ENCODE measurements around the gene SH3RF1.
"Not testable (repeated sequence)": the region's sequence is repeated elsewhere in the genome, so short reads cannot be mapped to it uniquely, and the experiment has no call there.

SH3RF1 gene

DNA sequence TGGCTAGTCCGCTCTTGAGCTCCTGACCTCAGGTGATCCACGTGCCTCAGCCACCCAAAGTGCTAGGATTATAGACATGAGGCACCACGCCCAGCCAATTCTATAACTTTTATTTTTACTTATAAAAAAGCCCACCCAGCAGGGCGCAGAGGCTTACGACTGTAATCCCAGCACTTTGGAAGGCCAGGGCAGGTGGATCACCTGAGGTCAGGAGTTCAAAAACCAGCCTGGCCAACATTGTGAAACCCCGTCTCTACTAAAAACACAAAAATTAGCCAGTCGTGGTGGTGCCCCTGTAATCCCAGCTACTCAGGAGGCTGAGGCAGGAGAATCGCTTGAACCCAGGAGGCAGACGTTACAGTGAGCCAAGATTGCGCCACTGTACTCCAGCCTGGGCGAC lies 73.5 kb downstream of the SH3RF1 start:
- not testable (repeated sequence) for DNase-seq

DNA sequence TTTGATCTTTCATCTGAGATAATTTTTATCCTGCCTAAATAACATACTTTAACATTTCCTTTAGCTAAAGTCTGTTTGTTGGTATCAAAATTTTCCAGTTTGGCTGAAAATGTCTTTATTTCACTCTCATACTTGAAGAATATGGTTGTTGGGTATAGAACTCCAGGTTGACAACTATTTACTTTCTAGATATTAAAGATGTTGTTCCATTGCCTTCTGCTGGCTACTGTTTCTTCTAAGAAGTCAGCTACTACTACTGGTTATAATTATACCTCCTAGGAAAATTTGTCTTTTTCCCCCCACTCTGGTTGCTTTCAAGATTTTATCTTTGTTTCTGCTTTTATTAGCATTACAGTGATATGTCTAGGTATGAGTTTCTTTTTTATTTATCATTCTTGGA lies 75.7 kb downstream of the SH3RF1 start:
- no peak for DNase-seq

DNA sequence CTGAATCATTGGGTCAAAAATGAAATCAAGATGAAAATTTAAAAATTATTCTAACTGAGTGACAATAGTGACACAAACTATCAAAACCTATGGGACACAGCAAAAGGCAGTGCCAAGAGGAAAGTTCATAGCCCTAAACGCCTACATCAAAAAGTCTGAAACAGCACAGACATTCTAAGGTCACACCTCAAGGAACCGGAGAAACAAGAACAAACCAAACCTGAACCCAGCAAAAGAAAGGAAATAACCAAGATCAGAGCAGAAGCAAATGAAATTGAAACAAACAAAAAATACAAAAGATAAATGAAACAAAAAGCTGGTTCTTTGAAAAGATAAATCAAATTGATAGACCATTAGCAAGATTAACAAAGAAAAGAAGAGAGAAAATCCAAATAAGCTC lies 80.8 kb downstream of the SH3RF1 start:
- DNase-seq = not testable (repeated sequence)

DNA sequence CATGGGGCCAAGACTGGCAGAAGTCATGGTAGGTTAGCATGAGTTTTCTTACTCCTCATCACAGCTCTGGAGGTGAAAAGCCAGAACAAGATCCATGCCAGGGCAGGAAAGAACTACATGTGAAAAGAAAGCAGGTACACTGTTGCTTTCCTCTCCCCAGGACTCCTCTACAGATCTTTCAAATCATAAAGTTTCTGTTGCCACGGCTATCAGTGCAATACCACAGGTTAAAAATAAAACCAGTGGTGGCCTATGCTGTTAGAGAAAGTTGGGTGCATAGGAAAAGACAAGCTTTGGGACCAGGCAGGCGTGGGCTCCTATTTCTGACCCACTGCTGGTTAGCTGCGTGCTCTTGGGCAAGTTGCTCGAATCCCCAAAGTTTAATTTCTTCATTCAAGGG lies 81.4 kb downstream of the SH3RF1 start:
- no peak for DNase-seq

DNA sequence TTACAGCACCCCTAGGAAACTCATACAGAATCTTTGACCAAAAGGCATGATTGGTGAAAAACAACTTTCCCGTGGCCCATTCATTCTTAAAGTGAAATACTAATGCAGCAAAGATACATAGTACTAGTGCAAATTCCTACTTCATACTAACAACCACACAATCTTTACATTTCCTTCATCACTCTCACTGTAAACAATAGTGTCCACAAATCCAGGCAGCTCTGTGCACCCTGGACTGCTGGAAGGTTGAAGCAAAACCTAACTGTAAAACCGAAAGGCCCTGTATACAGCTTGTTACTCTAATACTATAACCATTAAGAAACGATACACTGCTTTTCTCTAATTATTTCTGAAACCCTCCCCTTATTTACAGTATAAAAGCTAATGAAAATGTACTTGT lies 82.6 kb downstream of the SH3RF1 start:
- DNase-seq = no peak

DNA sequence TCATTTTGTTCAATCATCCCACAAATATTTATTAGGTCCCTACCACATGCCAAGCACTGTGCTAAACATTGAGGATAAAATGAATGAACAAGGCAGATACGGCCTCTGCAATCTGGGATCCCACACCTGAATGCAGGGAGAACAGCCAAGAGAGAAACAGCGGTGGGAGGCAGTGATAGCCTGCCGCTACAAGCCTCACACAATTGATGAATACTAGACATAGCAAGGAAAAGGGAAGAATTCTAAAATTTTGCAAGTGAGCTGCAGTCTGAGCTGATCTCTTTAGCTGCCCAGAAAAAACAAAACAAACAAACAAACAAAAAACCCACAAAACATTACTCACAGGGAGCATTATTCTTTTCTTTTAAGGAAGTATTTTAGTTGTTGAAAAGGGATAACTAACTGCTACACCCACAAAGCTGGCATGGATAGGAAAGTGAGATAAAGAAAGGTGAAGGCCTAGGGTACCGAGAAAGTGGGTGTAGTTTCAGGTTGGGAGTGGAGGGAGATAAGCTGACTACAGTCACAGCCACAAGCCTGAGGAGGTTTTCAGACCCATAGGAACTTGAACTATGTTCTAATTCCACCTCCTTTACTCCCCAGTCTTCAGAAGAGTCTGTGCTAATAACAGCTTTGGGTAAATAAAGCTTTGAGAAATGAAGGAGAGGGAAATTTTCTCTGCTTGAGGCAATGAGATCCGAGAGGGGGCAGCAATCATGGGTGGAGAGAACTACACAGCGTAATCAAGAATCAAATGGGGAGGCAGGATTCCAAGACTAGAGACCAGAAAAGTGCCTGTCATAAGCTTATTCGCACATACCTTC lies 85.4 kb downstream of the SH3RF1 start:
- no peak for DNase-seq

DNA sequence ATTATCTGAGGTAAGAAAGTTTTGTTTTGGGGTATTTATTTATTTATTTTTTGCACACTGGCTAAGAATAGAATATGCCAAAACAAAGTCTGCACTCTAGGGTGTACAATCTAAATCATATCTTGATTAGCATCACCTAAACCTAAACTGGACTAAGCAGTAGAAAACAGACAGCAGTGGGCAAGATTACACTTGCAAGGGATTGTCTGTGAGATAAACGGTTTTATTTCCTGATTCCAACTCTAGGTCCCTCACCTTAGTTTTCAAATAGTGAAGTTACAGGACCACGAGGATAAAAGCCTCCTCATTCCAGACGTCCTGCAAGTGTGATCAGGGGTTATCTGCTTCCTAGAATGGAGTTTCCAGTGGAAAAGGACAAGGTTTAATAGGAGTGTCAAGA lies 86.1 kb downstream of the SH3RF1 start:
- DNase-seq = no peak

DNA sequence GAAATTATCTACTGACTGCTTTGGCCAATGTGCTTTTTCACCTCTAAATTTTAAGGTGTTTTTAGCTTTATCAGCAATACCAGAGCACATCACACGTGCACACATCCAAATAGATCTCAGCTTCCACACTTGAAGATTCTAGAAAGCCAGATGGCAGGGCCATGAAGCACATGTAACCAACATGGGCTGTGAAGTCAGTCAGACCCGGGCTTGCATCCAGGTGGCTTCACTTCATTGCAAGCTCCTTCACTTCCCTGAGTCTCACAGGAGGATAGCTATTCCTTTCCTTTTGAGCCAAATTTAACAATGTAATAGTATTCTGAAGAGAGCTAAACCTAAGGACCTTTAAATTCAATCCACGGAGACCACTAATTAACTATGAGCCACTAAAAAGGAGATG lies 86.5 kb downstream of the SH3RF1 start:
- DNase-seq = no peak

DNA sequence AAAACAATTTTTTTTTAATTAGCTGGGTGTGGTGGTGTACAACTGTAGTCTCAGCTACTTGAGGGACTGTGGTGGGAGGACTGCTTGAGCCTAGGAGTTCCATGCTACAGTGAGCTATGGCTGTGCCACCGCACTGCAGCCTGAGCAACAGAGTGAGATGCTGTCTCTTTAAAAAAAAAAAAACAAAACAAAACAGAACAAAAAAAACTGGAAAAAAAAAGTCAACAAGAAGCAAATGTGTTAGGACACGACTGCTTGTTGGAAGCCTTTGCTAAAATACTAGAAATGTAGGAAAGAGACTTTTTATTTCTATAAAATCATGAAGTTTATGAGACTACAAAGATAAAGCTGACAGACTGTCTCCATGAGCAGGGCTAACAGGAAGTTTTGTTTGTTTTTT lies 87.2 kb downstream of the SH3RF1 start:
- no peak for DNase-seq

DNA sequence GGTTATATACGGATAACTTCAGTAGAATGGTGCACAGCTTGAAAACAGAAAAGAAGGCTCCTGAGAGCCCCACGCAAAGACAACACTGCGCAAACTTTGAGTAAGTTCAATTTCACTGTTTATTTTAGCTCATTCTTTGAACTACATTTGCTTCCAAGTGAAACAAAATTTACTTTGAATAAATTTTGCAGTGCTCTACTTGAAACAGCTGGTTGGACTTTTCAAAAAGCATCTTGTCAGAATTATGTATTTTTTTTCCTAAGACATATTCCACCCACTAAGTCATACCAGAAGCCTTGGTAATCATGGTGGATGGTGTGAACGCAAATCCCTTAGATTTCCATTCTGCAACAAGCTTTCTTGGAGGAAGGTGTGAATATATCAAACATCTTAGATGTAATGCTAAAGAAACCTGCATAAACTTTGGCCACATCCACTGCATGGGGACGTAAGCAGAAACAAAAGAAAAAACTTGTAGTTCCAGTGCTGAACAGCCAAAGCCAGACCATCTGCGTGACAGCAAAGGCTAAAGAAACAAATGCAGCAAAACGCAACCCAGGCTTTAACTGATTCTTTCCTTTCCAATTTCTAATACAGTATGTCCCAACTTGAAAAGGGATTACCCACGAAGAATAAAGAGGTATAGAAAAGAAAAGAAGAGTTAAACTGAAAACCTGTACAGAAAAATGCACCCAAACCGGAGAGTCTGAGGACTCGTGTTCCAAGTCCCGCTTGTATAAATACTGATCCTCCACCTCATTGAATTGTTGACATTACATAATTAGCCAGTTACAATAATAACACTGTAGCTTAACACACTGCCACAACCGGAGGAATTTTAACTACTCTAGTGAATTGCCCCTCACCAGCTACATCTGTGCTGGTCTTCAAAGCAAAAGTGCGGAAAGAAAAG lies 90.9 kb downstream of the SH3RF1 start:
- no peak for DNase-seq

DNA sequence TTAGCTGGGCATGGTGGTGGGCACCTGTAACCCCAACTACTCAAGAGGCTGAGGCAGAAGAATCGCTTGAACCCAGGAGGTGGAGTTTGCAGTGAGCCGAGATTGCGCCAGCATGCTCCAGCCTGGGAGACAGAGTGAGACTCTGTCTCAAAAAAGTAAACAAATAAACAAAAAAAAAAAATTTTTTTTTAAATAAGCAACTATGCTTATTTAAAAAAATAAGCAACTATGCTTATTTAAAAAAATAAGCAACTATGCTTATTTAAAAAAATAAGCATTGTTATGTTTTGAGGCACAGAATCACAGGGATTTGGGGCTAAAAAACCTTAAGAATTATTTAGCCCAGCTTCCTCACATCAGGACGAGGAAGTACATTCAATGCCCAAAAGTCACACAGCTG lies 92.7 kb downstream of the SH3RF1 start:
- not testable (repeated sequence) for DNase-seq

DNA sequence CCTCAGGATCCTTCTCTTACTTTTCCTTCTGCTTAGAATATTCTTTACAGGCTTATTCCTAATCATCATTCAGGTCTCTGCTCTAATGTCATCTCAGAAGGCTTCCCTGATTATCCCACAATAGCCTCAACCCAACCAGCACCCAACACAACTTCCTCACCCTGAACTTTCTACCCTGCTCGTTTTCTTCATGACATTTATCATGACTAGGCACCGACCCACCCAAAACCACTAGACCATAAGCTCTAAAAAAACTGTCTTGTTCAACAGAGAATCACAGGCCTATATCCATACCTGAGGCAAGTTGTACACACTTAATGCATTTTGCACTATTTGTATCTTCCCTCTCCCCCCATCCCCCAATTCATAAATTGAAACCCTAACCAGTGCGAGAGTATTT lies 95.3 kb downstream of the SH3RF1 start:
- DNase-seq = no peak

DNA sequence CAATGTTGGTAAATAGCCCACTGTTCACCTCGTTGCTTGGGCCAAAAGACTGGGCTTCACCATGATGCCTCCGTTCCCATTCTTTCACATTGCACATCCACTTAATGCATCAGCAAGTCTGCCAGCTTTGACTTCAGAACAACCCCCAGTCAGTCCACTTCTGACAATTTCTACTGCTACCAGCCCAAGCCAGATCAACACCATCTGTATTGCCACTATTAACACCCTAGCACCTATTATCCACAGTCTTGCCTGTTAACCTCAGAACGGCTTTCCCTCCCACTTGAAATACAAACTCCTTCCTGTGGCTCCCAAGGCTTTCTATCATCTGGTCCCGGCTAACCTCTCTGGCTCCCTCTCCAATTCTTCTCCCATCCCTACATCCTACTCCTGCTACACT lies 95.7 kb downstream of the SH3RF1 start:
- DNase-seq = no peak

DNA sequence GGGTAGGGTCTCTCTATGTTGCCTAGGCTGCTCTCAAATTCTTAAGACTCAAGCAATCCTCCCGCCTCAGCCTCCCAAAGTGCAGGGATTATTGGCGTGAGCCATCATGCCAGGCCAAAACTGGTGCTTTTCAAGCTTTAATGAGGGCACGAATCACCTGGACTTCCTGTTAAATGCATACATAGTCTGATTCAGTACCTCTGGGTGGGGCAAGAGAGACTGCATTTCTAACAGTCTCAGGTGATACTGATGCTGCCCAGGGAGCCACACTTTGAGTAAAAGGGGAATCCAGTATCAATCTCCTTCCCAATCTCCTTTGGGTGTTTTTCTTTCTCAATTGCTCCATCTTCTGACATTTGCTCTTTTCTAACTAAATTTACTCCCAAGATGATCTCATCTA lies 96.5 kb downstream of the SH3RF1 start:
- DNase-seq = no peak

DNA sequence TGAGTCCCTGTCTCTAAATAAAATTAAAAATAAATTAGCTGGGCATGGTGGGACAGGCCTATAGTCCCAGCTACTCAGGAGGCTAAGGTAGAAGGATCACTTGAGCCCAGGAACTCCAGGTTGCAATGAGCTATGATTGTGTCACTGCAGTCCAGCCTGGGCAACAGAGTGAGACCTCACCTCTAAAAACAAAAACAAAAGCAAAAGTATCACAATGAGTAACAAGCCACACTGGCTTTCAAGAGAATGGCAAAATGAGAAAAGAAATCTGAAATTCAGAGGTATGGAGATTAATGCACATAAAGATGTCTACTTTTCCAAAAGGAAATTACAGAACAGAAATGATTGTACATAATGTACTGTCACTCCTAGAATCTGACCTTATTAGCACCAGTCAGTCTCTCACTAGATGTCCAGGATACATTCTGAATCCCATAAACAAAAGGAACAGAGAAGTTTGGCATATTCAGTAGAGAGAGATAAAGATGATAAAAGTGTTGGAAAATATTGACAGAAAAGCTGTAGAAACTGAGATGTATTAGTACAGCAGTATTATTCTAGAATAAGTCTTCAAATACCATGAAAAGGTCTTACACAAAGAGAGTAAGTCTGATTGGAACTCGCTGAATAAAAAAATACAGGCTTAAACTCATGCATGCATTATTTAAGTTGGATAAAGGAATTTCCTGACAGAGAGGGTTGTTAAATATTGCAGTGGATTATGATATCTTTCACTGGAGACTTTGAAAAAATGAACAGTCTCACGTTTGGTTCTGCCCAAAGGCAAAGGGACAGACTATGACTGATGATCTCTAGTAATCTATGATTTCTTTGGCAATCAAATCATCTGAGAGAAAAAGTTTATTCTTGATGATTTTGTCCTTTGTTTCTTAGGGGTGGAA lies 102.5 kb downstream of the SH3RF1 start:
- no peak for DNase-seq

DNA sequence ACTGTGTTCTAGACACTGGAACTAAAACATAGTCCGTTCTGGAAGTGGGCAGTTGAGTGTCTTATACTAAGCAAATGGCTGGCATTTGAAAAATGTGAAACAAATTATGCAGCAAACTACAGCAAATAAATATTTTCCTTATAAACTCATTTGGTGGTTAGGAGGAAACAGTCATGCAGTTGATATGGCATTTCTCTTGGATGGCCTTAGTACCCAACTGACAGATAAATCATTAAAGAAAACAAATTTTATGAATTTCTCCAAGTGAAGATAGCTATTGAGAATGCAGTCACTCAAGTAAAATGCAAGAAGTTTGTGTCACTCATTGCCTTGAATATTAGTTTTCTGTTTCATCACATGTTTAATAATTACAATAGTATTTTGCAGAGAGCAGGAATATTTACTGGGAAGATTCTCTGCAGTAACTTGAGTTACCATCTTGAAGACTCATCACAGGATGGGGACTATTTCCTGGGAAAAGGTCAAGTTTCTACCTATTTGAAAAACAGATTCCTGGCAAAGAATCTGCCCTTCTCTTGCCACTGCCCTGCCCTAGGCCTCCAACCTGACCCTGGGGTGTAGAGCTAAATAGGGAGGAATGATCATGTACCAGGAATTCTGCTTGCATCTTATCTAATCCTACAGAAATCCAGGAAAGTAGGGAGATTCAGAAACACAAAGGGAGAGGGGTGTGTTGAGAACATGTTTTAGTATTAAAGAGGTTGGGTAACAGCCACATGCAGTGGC lies 105.9 kb downstream of the SH3RF1 start:
- no peak for DNase-seq

DNA sequence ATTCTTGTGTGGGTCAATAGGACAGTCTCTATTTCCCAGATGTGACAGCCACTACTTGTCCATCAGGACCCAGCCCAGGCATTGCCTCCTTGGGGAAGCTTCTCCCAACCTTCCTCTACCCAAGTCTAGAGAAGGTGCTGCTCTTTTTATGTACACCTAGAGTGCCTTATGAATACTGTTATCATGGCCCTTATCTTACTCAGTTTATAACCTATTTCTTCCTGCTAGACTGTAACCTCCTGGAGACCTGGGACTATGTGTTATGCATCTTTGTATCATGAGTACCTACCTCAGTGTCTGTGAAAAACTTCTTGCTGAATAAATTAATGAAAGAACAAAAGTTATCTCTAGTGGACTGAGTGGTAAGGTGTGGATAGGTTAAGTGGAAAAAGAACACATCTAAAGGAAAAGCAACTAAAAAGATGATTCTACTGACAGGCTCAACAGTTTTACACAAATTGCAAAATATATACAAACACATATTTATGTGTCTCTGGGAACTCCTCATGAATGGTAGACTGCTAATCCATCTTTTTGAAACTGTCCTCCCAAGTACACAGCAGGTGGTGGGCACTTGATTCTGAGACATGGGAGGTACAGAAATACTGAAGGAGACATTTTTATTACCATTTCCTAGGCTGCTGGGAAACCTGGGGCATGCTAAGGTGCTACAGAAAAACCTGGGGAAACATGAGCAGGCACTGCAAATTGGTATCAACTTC lies 106.6 kb downstream of the SH3RF1 start:
- no peak for DNase-seq

DNA sequence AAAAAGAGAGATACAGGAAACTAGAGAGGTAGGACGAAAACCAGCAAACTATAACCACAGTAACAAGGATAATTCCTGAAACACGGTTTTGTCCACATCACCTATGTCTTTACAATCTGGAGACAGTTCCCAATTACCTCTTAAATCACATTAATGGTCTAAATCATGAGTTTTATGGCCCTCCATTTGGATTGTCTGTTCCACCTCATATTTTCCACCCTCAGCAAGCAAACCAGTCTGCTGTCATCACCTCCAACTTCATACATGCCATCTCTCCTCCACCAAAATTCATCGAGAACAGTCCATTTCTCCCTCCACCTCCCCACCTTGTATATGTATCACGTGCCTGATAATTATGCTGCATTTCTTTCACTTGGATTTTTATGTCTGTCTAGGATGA lies 107.3 kb downstream of the SH3RF1 start:
- no peak for DNase-seq

DNA sequence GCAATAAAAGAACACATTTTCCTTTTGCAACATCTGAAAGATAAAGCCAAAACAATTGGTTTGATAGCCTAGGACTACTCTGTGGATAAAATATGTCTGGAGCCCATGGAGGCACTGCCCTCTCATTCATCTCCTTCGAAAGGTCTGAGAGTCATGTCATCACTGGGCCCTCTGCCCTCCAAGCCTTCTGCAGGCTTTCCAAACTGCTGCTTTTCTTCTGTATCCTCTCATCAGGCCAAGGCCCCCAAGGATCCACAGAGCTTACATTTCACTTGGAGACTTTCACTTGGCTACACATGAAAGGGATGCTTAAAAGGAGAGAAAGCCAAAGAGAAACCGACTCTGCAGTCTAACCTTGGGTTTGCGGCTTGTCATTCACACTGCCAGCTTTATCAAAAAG lies 109.9 kb downstream of the SH3RF1 start:
- DNase-seq = no peak

DNA sequence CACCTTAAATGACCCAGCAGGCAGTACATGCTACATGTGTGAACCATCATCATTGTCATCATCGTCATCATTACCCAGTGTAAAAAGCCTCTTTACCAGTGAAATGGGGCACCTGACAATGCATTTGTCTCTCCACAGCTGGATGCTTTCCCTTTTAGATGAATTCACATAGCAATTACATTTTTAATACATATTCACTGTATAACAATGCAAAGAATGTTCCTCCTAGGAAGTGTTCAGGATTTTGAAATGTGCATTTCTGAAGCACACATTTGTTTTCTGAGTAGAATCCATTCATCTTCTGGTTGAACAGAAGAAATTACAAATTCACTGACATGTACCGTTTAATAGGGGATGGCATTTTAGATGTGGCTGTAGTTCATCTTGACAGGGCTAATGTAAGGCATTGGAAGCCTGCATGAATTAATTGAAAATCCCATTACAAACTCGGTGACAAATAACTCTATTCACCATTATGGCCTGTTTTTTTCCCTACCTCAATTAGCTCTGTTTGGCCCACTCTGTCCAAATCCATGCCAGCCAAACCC lies 111.1 kb downstream of the SH3RF1 start:
- DNase-seq = no peak

DNA sequence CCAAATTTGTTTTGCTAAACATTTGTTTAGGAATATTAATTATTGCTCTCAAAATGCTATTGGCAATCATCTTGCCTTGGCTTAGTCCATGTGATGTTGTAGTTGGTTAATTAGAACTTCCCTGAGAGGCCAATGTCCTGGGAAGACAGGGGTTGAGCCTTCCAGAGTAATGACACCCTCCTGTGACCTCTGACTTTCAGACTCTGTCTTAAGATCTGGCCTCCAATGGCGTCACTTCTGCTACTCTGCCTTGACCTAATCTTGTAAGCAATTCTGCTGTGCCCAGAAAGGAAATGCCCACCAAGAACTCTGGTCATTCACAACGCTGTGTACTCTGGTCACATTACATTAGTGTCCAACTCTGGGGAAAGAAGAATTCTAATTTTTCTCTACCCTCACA lies 111.9 kb downstream of the SH3RF1 start:
- DNase-seq = no peak

Measured in cerebellar nuclear complex (tissue), 1 donor.